Panc1 (cell line): ENCODE data around the gene SERP2.

Experiments used
- POLR2AphosphoS5 ChIP-seq: IDR thresholded peaks from 2 replicates; pipeline ENCODE4 v1.6.1; 2012; ENCODE audit warnings: mild to moderate bottlenecking, low read depth, low read length, moderate library complexity
- SIN3A ChIP-seq: IDR thresholded peaks from 2 replicates; pipeline ENCODE4 v1.6.1; 2012; ENCODE audit warnings: low read depth, mild to moderate bottlenecking, low read length, moderate library complexity, borderline replicate concordance; ENCODE audit not compliant: insufficient read depth
- TCF7L2 ChIP-seq: IDR thresholded peaks from 2 replicates; pipeline ENCODE4 v1.6.1; 2011; ENCODE audit warnings: mild to moderate bottlenecking, low read depth, low read length, inconsistent platforms
- TF ChIP-seq, protein P1 (sequence below): fragments of 450-650 bp; IDR thresholded peaks from 2 replicates; pipeline ENCODE4 v1.5.1; 2017; ENCODE audit warnings: mild to moderate bottlenecking
- TF ChIP-seq, protein P2 (sequence below), 2 experiments: IDR thresholded peaks; 2 replicates each; pipeline ENCODE4 v1.6.1; 2011 to 2012; ENCODE audit warnings: low read depth in 2 of 2, control low read depth in 1 of 2, low read length in 1 of 2, mild to moderate bottlenecking in 1 of 2, moderate library complexity in 1 of 2; ENCODE audit not compliant: insufficient read depth in 1 of 2

DNA sequence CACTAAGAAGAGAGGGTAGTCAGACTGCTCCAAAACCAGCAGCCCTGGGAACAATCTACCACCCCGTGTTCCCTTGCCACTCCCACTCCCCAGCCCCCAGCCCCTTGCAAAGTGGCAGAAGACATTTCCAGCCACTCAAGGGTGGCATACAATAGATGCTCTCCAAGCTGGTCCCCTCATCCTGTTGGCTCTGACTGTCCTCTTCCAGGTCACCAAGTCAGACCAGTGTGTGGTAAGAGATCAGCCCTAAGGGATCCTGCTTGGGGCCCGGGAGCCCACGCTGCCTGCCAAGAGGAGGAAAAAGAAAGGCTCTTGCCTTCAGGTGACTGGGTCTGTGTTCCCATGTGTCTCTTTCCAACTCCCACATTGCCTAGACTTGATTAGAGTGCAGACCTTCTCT, 25.0 kb downstream of the SERP2 start:
- TF ChIP-seq, protein P1, sequence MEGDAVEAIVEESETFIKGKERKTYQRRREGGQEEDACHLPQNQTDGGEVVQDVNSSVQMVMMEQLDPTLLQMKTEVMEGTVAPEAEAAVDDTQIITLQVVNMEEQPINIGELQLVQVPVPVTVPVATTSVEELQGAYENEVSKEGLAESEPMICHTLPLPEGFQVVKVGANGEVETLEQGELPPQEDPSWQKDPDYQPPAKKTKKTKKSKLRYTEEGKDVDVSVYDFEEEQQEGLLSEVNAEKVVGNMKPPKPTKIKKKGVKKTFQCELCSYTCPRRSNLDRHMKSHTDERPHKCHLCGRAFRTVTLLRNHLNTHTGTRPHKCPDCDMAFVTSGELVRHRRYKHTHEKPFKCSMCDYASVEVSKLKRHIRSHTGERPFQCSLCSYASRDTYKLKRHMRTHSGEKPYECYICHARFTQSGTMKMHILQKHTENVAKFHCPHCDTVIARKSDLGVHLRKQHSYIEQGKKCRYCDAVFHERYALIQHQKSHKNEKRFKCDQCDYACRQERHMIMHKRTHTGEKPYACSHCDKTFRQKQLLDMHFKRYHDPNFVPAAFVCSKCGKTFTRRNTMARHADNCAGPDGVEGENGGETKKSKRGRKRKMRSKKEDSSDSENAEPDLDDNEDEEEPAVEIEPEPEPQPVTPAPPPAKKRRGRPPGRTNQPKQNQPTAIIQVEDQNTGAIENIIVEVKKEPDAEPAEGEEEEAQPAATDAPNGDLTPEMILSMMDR = no peak
- no peak for TF ChIP-seq POLR2AphosphoS5
- TF ChIP-seq, protein P2, sequence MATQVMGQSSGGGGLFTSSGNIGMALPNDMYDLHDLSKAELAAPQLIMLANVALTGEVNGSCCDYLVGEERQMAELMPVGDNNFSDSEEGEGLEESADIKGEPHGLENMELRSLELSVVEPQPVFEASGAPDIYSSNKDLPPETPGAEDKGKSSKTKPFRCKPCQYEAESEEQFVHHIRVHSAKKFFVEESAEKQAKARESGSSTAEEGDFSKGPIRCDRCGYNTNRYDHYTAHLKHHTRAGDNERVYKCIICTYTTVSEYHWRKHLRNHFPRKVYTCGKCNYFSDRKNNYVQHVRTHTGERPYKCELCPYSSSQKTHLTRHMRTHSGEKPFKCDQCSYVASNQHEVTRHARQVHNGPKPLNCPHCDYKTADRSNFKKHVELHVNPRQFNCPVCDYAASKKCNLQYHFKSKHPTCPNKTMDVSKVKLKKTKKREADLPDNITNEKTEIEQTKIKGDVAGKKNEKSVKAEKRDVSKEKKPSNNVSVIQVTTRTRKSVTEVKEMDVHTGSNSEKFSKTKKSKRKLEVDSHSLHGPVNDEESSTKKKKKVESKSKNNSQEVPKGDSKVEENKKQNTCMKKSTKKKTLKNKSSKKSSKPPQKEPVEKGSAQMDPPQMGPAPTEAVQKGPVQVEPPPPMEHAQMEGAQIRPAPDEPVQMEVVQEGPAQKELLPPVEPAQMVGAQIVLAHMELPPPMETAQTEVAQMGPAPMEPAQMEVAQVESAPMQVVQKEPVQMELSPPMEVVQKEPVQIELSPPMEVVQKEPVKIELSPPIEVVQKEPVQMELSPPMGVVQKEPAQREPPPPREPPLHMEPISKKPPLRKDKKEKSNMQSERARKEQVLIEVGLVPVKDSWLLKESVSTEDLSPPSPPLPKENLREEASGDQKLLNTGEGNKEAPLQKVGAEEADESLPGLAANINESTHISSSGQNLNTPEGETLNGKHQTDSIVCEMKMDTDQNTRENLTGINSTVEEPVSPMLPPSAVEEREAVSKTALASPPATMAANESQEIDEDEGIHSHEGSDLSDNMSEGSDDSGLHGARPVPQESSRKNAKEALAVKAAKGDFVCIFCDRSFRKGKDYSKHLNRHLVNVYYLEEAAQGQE (IDR thresholded peaks at IDR 0.05; ENCODE audit: insufficient read depth in 1 of 2, low read depth in 2 of 2, low read length in 1 of 2) = no peak
- no peak for TF ChIP-seq TCF7L2
- no peak for TF ChIP-seq SIN3A
